ENCODE results near the gene PROM1.

Gene PROM1

DNA sequence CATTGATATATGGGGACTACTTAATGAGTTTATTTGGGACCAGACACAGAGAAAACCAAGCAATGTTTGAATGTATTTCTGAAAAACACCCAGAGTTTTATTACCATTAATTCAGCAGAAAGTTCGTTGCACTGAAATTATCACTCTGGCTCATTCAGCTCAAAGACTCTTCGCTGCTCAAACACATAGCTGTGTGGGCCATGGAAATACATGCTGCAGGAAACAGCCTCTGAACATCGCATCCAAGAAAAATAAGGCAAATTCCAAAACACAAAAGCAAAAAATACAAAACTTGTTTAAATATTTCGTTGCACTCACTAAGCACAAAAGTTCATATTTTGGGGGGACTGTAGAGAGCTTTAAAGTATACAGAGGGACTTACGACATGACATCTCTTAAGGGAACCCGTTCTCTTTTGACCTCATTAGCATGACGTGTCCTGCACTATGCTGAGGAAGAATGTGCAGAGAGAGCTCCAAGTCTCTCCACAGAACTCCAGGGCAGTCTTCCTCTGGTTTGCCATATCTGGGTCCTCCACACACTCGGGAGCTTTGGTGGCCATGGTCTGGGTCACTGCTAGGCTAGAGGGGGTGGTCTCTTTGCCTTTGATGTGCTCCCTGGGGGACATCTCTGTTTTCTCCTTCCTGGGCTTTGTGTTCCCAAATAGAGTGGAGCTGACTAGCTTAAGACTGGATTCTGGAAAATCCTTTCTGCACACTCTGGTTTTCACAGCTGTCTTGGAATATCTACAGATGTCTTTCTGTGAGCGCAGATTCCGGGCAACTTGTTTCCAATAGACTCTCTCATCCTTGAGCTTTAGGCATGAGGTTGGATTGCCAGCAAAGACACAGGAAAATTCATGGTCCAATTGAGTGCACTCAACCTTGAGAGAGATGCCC, 148.1 kb downstream of the PROM1 start:
- no peak for DNase-seq

DNA sequence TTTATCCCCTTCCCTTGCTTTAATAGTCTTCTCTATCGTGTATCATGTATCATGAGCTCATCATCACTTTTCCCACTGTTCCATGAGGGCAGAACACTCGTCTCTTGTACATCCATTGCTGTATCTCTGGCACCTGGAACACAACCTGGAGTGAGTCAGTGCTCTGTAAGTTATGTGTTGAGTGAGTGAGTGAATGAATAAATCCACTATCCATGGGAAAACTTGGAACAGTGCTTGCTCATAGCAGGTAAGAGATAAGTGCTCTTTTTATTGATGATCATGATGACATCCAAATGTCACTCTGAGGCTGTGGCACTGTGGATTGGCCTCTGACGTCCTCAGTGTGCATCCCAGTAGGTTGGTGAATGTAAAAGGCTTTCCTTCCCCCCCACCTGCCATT, 149.6 kb downstream of the PROM1 start:
- no peak for DNase-seq

DNA sequence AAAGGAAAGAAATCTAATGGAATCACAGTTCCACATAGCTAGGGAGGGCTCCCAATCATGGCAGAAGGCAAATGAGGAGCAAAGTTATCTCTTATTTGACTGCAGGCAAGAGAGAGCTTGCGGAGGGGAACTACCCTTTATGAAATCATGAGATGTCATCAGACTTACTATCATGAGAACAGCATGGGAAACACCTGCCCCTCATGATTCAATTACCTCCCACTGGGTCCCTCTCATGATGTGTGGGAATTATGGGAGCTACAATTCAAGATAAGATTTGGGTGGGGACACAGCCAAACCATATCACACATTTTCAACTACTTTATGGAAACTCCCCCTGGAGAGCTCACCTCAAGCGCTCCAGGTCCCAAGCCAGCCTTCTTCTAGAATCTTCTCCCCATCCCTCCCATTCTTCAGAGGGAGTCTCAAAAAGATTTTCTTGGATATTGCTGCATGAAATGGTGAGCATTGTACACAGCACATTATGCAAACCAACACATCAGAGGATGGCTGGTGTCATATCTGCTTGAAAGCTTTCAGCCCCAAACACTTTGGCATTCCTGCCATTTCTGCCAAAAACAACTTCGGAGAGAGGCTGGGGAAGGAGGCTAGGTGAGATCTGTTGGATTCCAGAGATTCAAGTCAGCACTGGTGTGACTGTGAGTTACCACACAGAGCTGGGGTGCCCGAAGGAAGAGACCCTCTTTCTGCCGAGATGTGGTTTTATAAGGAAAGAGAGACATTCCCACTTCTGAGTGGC, 152.2 kb downstream of the PROM1 start:
- DNase-seq = no peak

DNA sequence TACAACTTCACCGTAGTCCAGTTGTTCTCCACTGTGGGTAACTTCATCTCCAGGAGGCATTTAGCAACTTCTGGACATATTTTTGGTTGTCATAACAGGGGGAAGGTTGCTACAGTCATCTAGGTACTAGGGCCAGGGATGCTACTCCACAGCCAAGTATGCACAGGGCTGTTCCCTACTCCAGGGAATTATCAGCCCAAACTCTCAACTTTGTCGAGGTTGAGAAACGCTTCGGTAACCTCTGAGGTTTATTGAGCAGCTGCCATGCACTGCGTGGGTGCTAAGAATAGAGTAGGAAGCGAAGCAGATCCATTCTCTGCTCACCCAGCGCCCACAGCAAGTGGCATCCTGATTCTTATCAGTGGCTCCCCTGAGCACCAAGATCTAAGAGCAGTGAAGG, 153.5 kb downstream of the PROM1 start:
- no peak for DNase-seq

DNA sequence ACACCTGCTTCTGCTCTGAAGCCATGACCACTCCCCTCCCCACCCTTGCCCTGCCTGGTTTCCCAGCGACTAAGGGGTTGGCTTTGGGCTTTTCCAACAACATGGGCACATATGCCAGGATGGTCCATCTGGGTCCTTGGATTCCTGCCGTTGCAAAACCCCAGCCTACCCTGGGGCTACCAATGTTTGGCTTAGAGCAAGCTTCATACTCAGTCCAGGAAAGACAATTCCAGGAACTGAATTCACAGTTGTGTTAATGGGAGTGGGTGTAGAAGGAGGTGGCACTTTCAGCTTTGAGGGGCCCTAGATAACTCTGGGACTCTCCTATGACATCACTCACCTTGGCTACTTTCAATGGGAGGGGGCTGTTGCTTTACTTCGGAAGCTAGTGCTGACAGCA, 154.3 kb downstream of the PROM1 start:
- no peak for DNase-seq

DNA sequence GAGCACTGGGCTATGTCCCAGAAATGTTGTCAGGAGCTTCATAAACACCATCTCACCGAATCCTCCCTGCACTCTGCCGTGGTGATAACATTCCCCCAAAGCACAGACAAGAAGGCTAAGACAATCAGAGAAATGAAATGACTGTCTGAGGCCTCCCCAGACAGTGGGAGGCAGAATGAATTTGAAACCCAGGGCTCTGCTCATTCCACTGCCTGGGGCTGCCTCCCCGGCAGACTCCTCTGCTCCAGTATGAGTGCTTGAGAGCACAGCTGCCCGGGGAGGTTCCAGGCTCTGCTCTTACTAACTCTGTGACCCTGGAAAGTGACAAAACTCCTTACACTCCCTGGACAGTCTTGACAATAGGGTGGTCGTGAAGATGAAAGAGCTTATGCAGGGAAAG, 154.9 kb downstream of the PROM1 start:
- DNase-seq = no peak

DNA sequence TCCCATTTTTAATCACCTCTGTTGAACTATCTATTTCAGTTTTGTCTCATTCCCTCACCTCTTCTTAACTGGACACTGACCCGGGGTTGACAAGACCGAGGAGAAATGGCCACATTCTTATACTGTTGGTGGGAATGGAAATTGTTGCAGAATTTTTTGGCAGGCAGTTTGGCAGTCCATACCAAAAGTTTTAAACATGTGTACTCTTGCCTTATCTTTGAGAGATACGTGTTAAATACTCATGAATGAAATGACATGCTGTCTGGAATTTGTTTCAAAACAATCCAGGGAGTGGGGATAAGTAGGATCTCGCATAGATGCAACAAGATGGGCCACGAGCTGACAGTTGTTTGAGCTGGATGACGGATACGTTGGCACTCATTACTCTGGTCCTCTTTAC, 157.3 kb downstream of the PROM1 start:
- DNase-seq = peak; percentile 11

DNA sequence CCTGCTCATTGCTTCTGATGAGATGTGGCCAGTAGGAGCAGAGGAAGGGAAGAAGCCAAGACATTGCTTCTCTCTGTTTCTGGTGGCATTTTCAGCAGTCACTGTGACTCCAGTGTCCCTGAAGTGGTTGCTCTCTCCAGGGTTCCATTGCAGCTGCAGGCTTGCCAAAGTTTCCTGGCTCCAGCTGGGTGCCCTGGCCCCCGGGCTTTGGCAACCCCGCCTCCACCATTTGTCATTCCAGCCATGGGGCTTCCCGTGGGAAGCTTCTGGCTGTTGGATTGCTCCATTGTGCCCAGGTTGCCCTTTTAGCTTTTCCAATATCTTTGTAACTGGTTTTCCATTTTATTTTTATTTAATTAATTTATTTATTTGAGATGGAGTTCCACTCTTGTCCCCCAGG, 158.0 kb downstream of the PROM1 start:
- DNase-seq = no peak

DNA sequence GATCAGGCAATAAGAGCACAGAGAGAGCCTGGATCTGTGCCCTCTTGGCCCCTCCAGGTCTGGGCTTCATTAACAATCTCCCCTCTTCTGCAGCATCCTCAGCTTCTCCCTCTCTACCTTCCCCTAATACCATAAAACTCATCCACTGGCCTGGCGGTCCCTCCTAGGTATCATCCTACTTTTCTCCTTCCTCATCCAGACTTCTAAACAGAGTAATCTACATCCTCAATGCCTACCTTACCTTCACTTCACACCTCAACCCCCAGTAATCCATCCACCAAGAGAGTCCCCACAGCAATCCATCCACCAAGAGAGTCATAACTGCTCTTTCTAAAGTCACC, 162.3 kb downstream of the PROM1 start:
- DNase-seq = no peak

DNA sequence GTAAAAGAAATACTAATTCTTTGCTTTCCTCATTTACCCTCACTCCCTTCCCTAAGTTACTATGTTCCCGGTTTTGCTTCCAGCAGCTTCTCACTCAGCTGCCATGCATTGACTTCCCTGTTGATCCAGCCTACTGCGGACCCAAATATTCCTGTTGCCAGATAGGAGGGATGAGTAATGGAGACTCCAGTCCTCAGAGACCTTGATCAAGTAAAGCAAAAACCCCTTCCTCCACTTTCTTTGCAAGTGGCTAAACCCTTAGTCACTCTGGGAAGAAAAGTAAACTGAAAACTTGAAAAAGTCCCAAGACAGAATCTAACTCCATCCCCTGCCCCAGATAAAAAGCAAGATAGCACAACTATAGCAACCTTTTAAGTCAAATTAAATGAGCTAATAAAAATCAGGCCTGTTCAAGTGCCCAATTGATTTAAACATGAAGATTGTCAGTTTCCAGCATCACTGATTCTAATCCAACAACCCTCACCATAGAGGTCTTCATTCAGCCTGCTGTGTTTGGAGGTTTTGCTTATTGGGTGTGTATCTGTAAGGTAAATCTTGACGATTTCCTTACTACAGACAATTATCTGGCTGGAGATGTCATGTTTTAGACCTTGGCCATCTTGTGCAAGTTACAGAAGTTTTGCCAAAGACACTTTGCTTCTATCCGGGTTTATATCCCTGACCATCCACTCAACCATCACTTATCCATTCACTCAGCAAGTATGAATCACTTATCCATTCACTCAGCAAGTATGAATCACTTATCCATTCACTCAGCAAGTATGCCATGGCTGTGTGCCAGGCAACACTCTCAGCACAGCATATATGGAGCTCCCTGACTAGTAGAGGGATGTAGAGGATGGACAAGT, 162.9 kb downstream of the PROM1 start:
- peak; percentile 98 for DNase-seq

DNA sequence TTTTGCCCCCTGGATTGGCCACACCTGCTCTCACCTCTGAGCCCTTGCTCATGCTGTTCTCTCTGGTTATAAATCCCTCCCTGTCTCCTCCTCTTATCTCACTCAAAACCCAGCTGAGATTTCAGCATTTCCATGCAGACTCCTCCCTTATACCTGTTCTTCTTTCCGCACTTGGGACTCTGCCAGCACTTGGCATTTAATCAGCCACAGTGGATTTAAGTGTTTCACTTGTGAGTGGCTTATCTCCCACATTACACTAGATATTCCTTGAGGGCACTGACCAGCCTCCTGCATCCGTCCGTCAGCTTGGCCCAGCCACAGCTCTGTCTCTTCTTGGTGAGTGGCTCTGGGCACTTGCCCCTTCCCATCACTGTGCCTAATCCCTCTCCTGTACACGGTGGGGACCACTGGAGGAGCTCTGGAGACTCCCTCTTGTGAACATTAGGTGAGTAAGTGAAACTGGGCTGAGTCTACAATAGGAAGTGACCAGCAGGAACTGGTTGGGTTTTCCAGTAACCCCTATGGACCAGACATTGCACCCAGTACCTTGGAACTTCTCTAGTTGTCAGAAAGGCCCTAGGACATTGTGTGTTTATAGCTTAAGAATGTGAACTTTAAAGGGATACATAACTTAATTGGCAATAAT, 165.2 kb downstream of the PROM1 start:
- no peak for DNase-seq
